GM12874 (cell line): ENCODE results near the gene SNX33.

Experiments used
- CTCF ChIP-seq: IDR thresholded peaks from 2 replicates; pipeline ENCODE4 v1.5.1; 2011; ENCODE audit warnings: low read depth, mild to moderate bottlenecking, control low read depth, low read length, moderate library complexity; ENCODE audit not compliant: insufficient read depth

Gene SNX33

GRCh38 chr15:75676688-75677464 lies 29.2 kb downstream of the SNX33 start:
- TF ChIP-seq CTCF: no peak

- no peak for TF ChIP-seq CTCF
Measured at GRCh38 chr15:75677465-75678323, 30.0 kb downstream of the SNX33 start.

- no peak for TF ChIP-seq CTCF
Measured at GRCh38 chr15:75680007-75680789, 32.5 kb downstream of the SNX33 start.

GRCh38 chr15:75682181-75683135 lies 34.7 kb downstream of the SNX33 start:
- TF ChIP-seq CTCF: no peak

- peak; percentile 89 for TF ChIP-seq CTCF
Measured at GRCh38 chr15:75683646-75684312, 36.1 kb downstream of the SNX33 start.

GRCh38 chr15:75684648-75685047 lies 36.9 kb downstream of the SNX33 start:
- TF ChIP-seq CTCF: no peak
